ENCODE data around the gene C1orf226. TPM values are rescaled to one million over a fixed set of nuclear protein-coding genes. Genes with fewer than 3 reads are reported as not detected.

The C1orf226 gene
- total and polyA plus RNA-seq, 9 of the 15 experiments (the other 6 are each of a cell fraction or from before 2014, with no cell fraction given) = 0.10 to 1.4 (median 0.47) TPM

DNA sequence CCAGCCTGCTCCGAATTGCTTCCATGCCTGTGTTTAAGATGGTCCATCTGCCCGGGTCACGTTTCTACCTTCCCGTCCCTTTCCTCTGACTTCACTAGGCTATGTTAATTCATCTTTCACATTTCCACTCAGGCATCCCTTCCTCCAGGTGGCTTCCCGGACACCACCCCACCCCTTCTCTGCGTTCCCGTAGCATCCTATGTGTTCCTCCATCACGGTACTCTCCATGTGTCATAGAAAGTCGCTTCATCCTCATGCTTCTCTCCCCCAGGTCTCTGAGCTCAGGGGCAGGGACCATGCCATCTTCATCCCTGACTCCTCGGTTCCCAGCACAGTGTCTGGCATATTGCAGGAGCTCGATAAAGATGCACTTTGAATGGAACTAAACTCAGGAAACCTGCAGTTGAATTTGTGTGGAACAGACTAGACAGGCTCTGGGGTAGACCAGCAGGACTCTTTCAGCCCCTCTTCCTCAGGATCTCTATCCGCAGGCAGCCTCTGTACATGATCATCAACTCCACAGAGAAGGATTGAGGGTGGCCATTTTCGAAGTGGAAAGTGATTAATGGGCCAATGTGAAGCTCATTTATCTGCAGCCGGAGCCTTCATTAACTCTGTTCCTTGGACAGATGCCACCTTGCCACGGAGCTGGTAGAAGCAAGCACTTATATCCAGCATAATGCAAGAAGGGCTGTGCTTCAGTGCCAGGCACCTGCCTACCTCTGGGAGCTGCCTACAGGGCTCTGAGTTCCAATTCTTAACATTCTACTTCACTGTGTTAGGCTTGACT, 9.1 kb downstream of the C1orf226 start (continued):
- TF ChIP-seq, protein P1, sequence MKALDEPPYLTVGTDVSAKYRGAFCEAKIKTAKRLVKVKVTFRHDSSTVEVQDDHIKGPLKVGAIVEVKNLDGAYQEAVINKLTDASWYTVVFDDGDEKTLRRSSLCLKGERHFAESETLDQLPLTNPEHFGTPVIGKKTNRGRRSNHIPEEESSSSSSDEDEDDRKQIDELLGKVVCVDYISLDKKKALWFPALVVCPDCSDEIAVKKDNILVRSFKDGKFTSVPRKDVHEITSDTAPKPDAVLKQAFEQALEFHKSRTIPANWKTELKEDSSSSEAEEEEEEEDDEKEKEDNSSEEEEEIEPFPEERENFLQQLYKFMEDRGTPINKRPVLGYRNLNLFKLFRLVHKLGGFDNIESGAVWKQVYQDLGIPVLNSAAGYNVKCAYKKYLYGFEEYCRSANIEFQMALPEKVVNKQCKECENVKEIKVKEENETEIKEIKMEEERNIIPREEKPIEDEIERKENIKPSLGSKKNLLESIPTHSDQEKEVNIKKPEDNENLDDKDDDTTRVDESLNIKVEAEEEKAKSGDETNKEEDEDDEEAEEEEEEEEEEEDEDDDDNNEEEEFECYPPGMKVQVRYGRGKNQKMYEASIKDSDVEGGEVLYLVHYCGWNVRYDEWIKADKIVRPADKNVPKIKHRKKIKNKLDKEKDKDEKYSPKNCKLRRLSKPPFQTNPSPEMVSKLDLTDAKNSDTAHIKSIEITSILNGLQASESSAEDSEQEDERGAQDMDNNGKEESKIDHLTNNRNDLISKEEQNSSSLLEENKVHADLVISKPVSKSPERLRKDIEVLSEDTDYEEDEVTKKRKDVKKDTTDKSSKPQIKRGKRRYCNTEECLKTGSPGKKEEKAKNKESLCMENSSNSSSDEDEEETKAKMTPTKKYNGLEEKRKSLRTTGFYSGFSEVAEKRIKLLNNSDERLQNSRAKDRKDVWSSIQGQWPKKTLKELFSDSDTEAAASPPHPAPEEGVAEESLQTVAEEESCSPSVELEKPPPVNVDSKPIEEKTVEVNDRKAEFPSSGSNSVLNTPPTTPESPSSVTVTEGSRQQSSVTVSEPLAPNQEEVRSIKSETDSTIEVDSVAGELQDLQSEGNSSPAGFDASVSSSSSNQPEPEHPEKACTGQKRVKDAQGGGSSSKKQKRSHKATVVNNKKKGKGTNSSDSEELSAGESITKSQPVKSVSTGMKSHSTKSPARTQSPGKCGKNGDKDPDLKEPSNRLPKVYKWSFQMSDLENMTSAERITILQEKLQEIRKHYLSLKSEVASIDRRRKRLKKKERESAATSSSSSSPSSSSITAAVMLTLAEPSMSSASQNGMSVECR (CRISPR knock-in tag; IDR thresholded peaks at IDR 0.05) = no peak

DNA sequence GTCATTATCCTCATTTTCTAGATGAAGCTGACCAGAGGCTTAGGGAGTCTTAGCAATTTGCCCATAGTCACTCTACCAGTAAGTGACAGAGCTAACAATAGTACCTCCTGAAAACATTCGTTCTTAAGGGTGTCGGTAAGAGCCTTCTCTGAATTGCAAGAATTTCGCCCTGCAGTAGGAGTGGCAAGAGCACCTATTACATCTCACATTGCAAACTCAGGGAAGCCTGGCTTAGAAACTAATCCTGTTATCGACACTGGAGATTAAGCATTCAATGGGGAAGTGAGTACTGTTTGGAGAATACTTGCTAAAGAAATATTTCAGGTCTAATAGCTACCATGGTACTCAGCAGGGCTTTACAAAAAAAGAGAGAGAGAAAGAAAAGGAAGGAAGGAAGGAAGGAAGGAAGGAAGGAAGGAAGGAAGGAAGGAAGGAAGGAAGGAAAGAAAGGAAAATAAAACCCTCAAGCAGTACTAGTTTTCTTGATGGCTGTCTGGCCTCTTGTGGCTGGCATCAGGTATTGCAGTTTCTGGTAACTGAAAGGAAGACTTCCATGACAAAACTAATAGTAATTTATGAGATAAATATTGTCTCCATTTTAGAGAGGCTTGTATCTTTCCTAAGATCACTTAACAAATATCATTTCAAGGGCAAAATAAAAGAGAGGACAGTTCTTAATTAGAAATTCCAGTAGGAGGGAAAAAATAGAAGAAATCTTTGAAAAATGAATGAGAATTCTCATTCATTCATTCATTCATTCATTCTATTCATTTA, 10.4 kb downstream of the C1orf226 start:
- Histone ChIP-seq H3K4me2 (ENCODE audit: insufficient read depth, low read length) (peak overlapping the region; percentile 76), H3K9me3 (replicated peaks; ENCODE audit: control insufficient read depth, insufficient read depth, low read depth, low read length) (no peaks in the 10 kb centered on the region), H3K4me3 (no peak overlapping the region), H2AFZ (ENCODE audit: low read depth, low read length) (peak overlapping the region; percentile 92), H3K9me1 (ENCODE audit: control insufficient read depth, insufficient read depth, low read length) (peaks cover 3% of the 10 kb centered on the region), H3K9ac (ENCODE audit: insufficient read depth in 1 of 2, low read depth in 2 of 2, low read length in 2 of 2) (peak overlapping the region in 1 of 2 experiments; percentile 56; a peak in 2 of 4 replicates), H3K36me3 (ENCODE audit: control insufficient read depth, insufficient read depth, low read length) (no peaks in the 10 kb centered on the region), H4K20me1 (replicated peaks; ENCODE audit: control insufficient read depth, insufficient read depth, low read length) (no peaks in the 10 kb centered on the region), H3K27ac (ENCODE audit: extremely low read depth, low read depth, low read length) (peak overlapping the region; percentile 78), H3K27me3 (ENCODE audit: control insufficient read depth in 2 of 2, insufficient read depth in 2 of 2, low read length in 2 of 2) (no peaks in the 10 kb centered on the region), H3K79me2 (ENCODE audit: control insufficient read depth, insufficient read depth, low read length) (no peaks in the 10 kb centered on the region), H3K4me1 (replicated peaks in 1 of 2; ENCODE audit: control insufficient read depth in 2 of 2, insufficient read depth in 2 of 2, low read length in 2 of 2) (peaks cover 44 to 56% of the 10 kb centered on the region in 2 experiments)
- no TSS peak for BruUV-seq (replicated peaks)
- in situ Hi-C loops (cut with MboI) = no loop called here
- intact Hi-C loops (cut with micrococcal nuclease) = loop anchor here (1.0 to 5.0 kb wide), 3 partner anchors 35 to 336 kb away; no protein-coding TSS in a partner anchor
- POLR2A ChIA-PET = interaction anchor here (1.8 kb wide), 1 partner anchor 15 kb away, joined by 6 read pairs; no protein-coding TSS in a partner anchor
- DNase-seq (ENCODE audit: extremely low read depth in 1 of 4, low spot score in 3 of 4) = peak; percentile 63 to 83 (median 64)
- ATAC-seq = peak; percentile 50
- 3% methylated on average over 4 of the region's 4 CpGs for WGBS (ENCODE audit: insufficient coverage, low coverage, missing lambda C conversion rate)
- CTCF ChIA-PET (ENCODE audit: low intra/inter-chr PET ratio) = interaction anchor here (1.3 to 3.6 kb wide), 3 partner anchors 34 to 336 kb away, joined by 4 to 19 read pairs (median 4); no protein-coding TSS in a partner anchor
- peak; percentile 67 for FAIRE-seq
- TF ChIP-seq, protein P2, sequence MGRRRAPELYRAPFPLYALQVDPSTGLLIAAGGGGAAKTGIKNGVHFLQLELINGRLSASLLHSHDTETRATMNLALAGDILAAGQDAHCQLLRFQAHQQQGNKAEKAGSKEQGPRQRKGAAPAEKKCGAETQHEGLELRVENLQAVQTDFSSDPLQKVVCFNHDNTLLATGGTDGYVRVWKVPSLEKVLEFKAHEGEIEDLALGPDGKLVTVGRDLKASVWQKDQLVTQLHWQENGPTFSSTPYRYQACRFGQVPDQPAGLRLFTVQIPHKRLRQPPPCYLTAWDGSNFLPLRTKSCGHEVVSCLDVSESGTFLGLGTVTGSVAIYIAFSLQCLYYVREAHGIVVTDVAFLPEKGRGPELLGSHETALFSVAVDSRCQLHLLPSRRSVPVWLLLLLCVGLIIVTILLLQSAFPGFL (CRISPR knock-in tag; IDR thresholded peaks at IDR 0.05) = no peak
- no peak for TF ChIP-seq ZNF699 (CRISPR knock-in tag; IDR thresholded peaks at IDR 0.05; ENCODE audit: insufficient replicate concordance)
- TF ChIP-seq PTTG1 (tag; IDR thresholded peaks at IDR 0.05; ENCODE audit: low read depth) = no peak
- TF ChIP-seq, protein P3, sequence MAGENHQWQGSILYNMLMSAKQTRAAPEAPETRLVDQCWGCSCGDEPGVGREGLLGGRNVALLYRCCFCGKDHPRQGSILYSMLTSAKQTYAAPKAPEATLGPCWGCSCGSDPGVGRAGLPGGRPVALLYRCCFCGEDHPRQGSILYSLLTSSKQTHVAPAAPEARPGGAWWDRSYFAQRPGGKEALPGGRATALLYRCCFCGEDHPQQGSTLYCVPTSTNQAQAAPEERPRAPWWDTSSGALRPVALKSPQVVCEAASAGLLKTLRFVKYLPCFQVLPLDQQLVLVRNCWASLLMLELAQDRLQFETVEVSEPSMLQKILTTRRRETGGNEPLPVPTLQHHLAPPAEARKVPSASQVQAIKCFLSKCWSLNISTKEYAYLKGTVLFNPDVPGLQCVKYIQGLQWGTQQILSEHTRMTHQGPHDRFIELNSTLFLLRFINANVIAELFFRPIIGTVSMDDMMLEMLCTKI (IDR thresholded peaks at IDR 0.05; ENCODE audit: partially characterized antibody) = no peak
- TF ChIP-seq PRMT5 (CRISPR knock-in tag; IDR thresholded peaks at IDR 0.05) = no peak
- TF ChIP-seq ARNT (IDR thresholded peaks at IDR 0.05) = peak; percentile 4 to 80; a peak in 3 of 4 replicates
- TF ChIP-seq ZNF41 (CRISPR knock-in tag; conservative IDR thresholded peaks at IDR 0.05) = no peak
- TF ChIP-seq NFIX (CRISPR knock-in tag; IDR thresholded peaks at IDR 0.05; ENCODE audit: low read depth) = no peak
- no peak for TF ChIP-seq ZNF12 (CRISPR knock-in tag; IDR thresholded peaks at IDR 0.05)
- TF ChIP-seq ZNF695 (CRISPR knock-in tag; IDR thresholded peaks at IDR 0.05) = no peak
